K562 (cell line): Measurements from ENCODE around the gene ZNF512B. TPM values are rescaled to one million over a fixed set of nuclear protein-coding genes. Genes with fewer than 3 reads are reported as not detected.
"Not testable (repeated sequence)": the region's sequence is repeated elsewhere in the genome, so short reads cannot be mapped to it uniquely, and the experiment has no call there.

Experiments used
- ATAC-seq: fragments of 200-7000 bp; cut with Tn5 transposase; 3 replicates; pipeline ENCODE4 v1.9.1; 2020; ENCODE audit warnings: moderate library complexity
- BruUV-seq: library from RNA; stranded (reverse); fragments of 400-500 nt; replicated peaks from 2 replicates; lab custom pipeline; 2021; lab: Mats Ljungman, UMichigan
- CTCF ChIA-PET: fragments of 300-600 bp; formaldehyde crosslinking; extraction: SDS; loops from one replicate; lab custom pipeline; 2021; ENCODE audit warnings: low intra/inter-chr PET ratio; lab: Yijun Ruan, JAX
- POLR2A ChIA-PET: fragments of 300-600, 350-650 bp; sonication (Branson Sonifier 250); formaldehyde crosslinking; extraction: SDS; loops from one replicate; lab custom pipeline; 2021; ENCODE audit warnings: antibody characterized with exemption, inconsistent platforms; lab: Yijun Ruan, JAX
- DNase-seq, 4 experiments: peaks; one replicate each; pipeline versions ENCODE4 v3.0.0 to v3.0.0-alpha.2; 2011 to 2018; ENCODE audit warnings: low spot score in 3 of 4, mixed read lengths in 3 of 4; ENCODE audit errors: extremely low read depth in 1 of 4
- FAIRE-seq: peaks from 2 replicates; lab custom pipeline; 2011; peaks lifted over from hg19 to GRCh38; lab: Jason Lieb, UNC
- H2AFZ ChIP-seq: 2 replicates; pipeline ENCODE4 v1.6.0; 2011; ENCODE audit warnings: low read depth, low read length, control low read depth, inconsistent platforms
- H3K27ac ChIP-seq: fragments of 200-600 bp; 3 replicates; pipeline ENCODE4 v1.8.0; 2011; ENCODE audit warnings: low read depth, mild to moderate bottlenecking, control low read depth, inconsistent platforms, low read length, moderate library complexity, mixed read lengths; ENCODE audit errors: extremely low read depth
- H3K27me3 ChIP-seq, 2 experiments: fragments of 300-600 bp in 1 of 2; 2 replicates in 1 of 2; 3 replicates in 1 of 2; pipeline versions ENCODE4 v1.6.0 to v1.8.0; 2011; ENCODE audit warnings: inconsistent platforms in 2 of 2, low read length in 2 of 2, mild to moderate bottlenecking in 1 of 2, mixed read lengths in 1 of 2, moderate library complexity in 1 of 2; ENCODE audit not compliant: control insufficient read depth in 2 of 2, insufficient read depth in 2 of 2
- H3K36me3 ChIP-seq: fragments of 300-600 bp; 3 replicates; pipeline ENCODE4 v1.8.0; 2011; ENCODE audit warnings: mild to moderate bottlenecking, low read length, inconsistent platforms; ENCODE audit not compliant: control insufficient read depth, insufficient read depth
- H3K4me1 ChIP-seq, 2 experiments: fragments of 200-600 bp in 1 of 2; replicated peaks in 1 of 2; 2 replicates in 1 of 2; 3 replicates in 1 of 2; pipeline versions ENCODE4 v1.5.1 to v1.8.0; 2011; ENCODE audit warnings: inconsistent platforms in 2 of 2, low read length in 2 of 2, mild to moderate bottlenecking in 1 of 2, mixed read lengths in 1 of 2, moderate library complexity in 1 of 2; ENCODE audit not compliant: control insufficient read depth in 2 of 2, insufficient read depth in 2 of 2
- H3K4me2 ChIP-seq: 2 replicates; pipeline ENCODE4 v1.6.1; 2011; ENCODE audit warnings: low read length, control low read depth, inconsistent platforms, mixed read lengths; ENCODE audit not compliant: insufficient read depth
- H3K4me3 ChIP-seq: fragments of 200-600 bp; sonication (generic), shearing (Covaris generic); 2 replicates; pipeline ENCODE4 v1.5.1; 2016; ENCODE audit warnings: control low read depth, inconsistent platforms
- H3K79me2 ChIP-seq: fragments of 200-600 bp; 3 replicates; pipeline ENCODE4 v1.8.0; 2011; ENCODE audit warnings: low read length, inconsistent platforms; ENCODE audit not compliant: control insufficient read depth, insufficient read depth
- H3K9ac ChIP-seq, 2 experiments: 2 replicates each; pipeline versions ENCODE4 v1.6.0 to v1.6.1; 2011; ENCODE audit warnings: low read depth in 2 of 2, low read length in 2 of 2, control low read depth in 1 of 2, inconsistent platforms in 1 of 2, mild to moderate bottlenecking in 1 of 2, mixed read lengths in 1 of 2; ENCODE audit not compliant: insufficient read depth in 1 of 2
- H3K9me1 ChIP-seq: one replicate; pipeline ENCODE4 v1.6.0; 2011; ENCODE audit warnings: inconsistent platforms, mild to moderate bottlenecking, low read length, moderate library complexity; ENCODE audit not compliant: control insufficient read depth, insufficient read depth
- H3K9me3 ChIP-seq: replicated peaks from 2 replicates; pipeline ENCODE4 v1.5.1; 2011; ENCODE audit warnings: low read depth, low read length, inconsistent platforms; ENCODE audit not compliant: control insufficient read depth, insufficient read depth
- H4K20me1 ChIP-seq: replicated peaks from 2 replicates; pipeline ENCODE4 v1.6.1; 2011; ENCODE audit warnings: low read length, inconsistent platforms, mixed read lengths; ENCODE audit not compliant: control insufficient read depth, insufficient read depth
- ARHGAP35 ChIP-seq: fragments of 450-650 bp; IDR thresholded peaks from 2 replicates; pipeline ENCODE4 v1.6.1; 2018; ENCODE audit not compliant: partially characterized antibody
- JUN ChIP-seq, 2 experiments: sonication (generic) in 1 of 2; formaldehyde crosslinking in 1 of 2; IDR thresholded peaks; 2 replicates each; pipeline versions ENCODE4 v1.6.1 to v1.8.0; 2012 to 2022; ENCODE audit warnings: borderline replicate concordance in 2 of 2, mild to moderate bottlenecking in 2 of 2, improper control_type of control experiment in 1 of 2, low read depth in 1 of 2, low read length in 1 of 2, missing genetic modification reagents in 1 of 2
- MEF2D ChIP-seq: conservative IDR thresholded peaks from 2 replicates; pipeline ENCODE4 v1.6.1; 2016; ENCODE audit warnings: low read depth, missing genetic modification characterization, missing compliant biosample characterization
- POLR2G ChIP-seq: fragments of 200-400 bp; formaldehyde crosslinking; IDR thresholded peaks from 2 replicates; pipeline ENCODE4 v1.6.1; 2017; ENCODE audit warnings: low read depth, mild to moderate bottlenecking, antibody characterized with exemption, low read length, moderate library complexity
- RBFOX2 ChIP-seq: fragments of 200-400 bp; formaldehyde crosslinking; IDR thresholded peaks from 2 replicates; pipeline ENCODE4 v1.6.1; 2017; ENCODE audit warnings: low read depth, mild to moderate bottlenecking, low read length, moderate library complexity
- RBM39 ChIP-seq: fragments of 200-400 bp; formaldehyde crosslinking; optimal IDR thresholded peaks from 2 replicates; pipeline ENCODE3; 2018; ENCODE audit warnings: low read depth, low read length
- SAFB2 ChIP-seq: fragments of 200-400 bp; formaldehyde crosslinking; IDR thresholded peaks from 2 replicates; pipeline ENCODE4 v1.6.1; 2018; ENCODE audit warnings: borderline replicate concordance, low read length, low read depth, moderate library complexity; ENCODE audit not compliant: severe bottlenecking
- WGBS: fragments of 100-300 bp; shearing (Covaris generic); methylation state at CpG from one replicate; pipeline ENCODE4 v1.1.6; 2016; ENCODE audit warnings: low coverage, mixed read lengths; ENCODE audit not compliant: insufficient coverage; ENCODE audit errors: missing lambda C conversion rate; 5-methylcytosine and 5-hydroxymethylcytosine counted together
- in situ Hi-C: fragments of 300-500 bp; cut with MboI; formaldehyde crosslinking; loops from 4 replicates; pipeline ENCODE4 v1.15.0; 2018; ENCODE audit warnings: inconsistent platforms, mixed read lengths
- intact Hi-C: fragments of 100-400 bp; cut with micrococcal nuclease; formaldehyde crosslinking; loops from 2 replicates; pipeline ENCODE4 v1.14.2; 2022
- polyA plus RNA-seq, 8 experiments: library from polyadenylated mRNA; depleted of rRNA in 4 of 8; stranded (reverse) in 5 of 8; unstranded in 3 of 8; fragments of >200 nt; fragmentation: Nextera tagmentation in 2 of 8; fragmentation: Illumina TruSeq in 1 of 8; extraction: Ambion mirVana in 2 of 8; extraction: Trizol in 1 of 8; gene quantifications; 2 replicates each; pipeline versions ENCODE4 v1.2.1 to v1.2.3, GENCODE V29; 2011 to 2014; ENCODE audit warnings: inconsistent platforms in 1 of 8, missing spikeins in 1 of 8
- total RNA-seq, 7 experiments: library from RNA; depleted of rRNA in 6 of 7; stranded (reverse); fragments of >200 nt in 6 of 7; fragmentation: Illumina TruSeq in 2 of 7; extraction: Trizol in 2 of 7; gene quantifications; 2 replicates each; pipeline versions ENCODE4 v1.2.1 to v1.2.3, GENCODE V29; 2011 to 2021; ENCODE audit warnings: low replicate concordance in 1 of 7
- TF ChIP-seq, protein P1 (sequence below), 3 experiments: fragments of 200-800 bp in 1 of 3; sonication (Bioruptor generic) in 1 of 3; sonication (generic) in 1 of 3; formaldehyde crosslinking in 1 of 3; IDR thresholded peaks; 2 replicates each; pipeline versions ENCODE4 v1.6.1 to v1.8.0; 2016 to 2022; ENCODE audit warnings: mild to moderate bottlenecking in 2 of 3, missing compliant biosample characterization in 2 of 3, missing genetic modification characterization in 2 of 3, missing genetic modification reagents in 1 of 3

The ZNF512B gene
- total and polyA plus RNA-seq, 9 of the 15 experiments (the other 6 are each of a cell fraction or from before 2014, with no cell fraction given): 0.01 to 27.8 (median 8.2) TPM

DNA sequence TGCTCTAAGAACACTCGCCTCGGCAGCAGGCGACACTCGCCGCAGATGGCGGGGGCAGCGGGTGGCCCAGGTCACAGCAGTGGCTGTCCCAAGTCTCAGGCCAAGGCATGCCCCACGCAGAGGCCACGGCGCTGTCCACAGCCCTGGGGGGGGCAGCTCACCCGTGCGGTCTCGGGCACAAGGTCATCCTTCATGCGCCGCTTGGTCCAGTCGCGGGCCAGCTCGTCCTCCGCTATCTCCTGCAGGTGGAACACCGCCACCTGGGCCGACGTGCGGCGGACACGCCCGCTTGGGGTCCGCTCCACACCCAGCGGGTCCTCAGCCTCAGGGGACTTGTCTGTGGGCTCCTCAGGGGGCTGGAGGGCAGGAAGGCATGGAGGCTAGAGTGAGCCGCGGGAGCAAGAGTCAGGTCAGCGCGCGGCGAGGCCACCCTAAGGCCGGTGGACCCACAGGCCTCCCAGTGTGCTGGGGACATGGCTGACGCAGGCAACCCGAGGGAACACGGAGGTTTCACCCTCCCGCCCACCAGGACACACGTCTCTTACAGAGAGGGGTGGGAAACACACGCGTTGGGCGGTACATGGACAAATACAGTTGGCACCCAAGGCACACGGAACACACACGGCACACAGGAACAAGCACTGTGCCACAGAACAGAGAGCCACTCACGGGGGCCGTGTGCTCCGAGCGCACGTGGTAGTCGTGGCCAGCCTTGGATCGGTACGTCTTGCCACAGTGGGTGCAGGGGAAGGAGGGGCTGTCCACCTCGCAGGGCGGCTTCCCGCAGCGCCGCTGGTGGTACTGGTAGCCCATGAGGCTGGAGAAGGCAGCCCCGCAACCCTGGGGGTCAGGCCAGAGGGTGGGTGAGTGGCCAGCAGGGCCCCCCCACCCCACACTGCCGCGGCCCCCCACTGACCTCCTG, 7.0 kb downstream of the ZNF512B start (continued):
- TF ChIP-seq, protein P1, sequence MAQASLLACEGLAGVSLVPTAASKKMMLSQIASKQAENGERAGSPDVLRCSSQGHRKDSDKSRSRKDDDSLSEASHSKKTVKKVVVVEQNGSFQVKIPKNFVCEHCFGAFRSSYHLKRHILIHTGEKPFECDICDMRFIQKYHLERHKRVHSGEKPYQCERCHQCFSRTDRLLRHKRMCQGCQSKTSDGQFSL (CRISPR knock-in tag; IDR thresholded peaks at IDR 0.05): 0 out of 2 replicates have a peak, but pooled peaks have one; percentile 19
- TF ChIP-seq, protein P1 (tag; IDR thresholded peaks at IDR 0.05): no peak
- TF ChIP-seq SAFB2: no peak
- no peak for TF ChIP-seq RBM39
- no peak for TF ChIP-seq ARHGAP35
- TF ChIP-seq MEF2D: no peak

DNA sequence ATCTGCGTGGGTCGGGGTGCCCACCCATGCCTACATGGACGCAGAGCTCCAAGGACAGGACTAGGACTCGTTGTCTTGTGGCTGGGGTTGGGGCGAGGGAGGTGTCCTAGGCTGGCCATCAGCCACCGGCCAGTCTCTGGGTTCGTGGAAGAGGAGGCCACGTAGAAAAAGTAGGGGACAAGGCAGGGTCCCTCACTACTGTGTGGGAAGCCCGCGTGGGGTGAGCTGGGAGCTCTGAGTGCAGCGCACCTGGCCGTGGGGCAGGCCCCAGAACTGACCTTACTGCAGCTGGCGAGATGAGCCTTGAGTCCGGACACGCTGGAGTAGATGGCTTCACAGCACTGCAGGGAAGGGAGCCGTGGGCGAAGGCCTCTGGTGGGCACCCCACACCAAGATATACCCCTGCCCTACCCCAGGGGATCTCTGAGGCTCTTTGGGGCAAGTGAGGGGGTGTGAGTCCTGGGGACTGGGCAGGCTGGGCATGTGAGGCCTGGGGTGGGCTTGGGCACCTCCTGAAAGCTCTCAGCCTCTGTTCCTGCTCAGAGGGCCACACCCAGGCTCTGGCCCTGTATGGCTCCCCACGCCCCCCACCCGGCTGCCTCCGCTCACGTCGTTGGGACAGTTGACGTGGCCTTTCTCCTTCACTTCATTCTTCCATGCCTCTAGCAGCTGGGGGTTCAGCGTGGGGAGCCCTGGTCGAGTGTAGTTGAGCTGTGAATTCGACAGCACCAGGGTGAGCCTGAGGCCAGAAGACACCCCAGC, 7.9 kb downstream of the ZNF512B start:
- FAIRE-seq: no peak

DNA sequence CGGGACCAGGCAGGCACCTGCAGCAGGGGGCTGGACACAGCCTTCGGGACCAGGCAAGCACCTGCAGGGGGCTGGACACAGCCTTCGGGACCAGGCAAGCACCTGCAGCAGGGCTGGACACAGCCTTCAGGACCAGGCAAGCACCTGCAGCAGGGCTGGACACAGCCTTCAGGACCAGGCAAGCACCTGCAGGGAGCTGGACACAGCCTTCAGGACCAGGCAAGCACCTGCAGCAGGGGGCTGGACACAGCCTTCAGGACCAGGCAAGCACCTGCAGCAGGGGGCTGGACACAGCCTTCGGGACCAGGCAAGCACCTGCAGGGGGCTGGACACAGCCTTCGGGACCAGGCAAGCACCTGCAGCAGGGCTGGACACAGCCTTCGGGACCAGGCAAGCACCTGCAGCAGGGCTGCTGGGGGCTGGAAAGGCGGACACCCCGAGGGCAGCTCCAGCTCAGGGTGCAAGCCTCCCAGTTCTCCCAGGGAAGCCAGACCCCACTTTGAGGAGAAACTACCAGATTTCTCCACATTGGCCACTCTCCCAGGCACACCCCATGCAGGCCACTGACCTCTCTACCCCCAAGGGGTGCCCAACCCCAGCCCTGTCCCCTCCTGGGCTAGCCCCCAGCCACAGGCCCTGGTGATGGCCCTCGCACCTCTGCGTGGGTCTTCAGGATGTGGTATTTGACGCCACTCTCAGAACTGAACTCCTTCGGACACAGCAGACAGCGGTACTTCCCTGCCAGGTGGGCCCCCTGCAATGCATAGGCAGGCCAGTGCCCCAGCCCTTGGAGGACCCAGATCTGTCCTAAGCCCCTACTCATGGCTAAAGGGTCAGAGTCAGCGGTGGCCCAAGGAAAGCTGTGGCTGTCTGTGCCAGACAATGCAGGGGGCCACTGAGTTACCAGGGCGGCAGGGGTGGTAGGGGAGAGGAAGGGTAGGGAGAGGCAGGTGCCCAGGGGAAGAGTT, 8.8 kb downstream of the ZNF512B start:
- H3K36me3 ChIP-seq: peaks cover 59% of the 10 kb centered on the region; the same call in 2 of the 3 replicates
- H4K20me1 ChIP-seq, H2AFZ ChIP-seq, H3K79me2 ChIP-seq, H3K4me2 ChIP-seq, CTCF ChIA-PET, ATAC-seq, H3K27ac ChIP-seq, H3K9me1 ChIP-seq, intact Hi-C loops, H3K9me3 ChIP-seq, FAIRE-seq, H3K4me3 ChIP-seq, DNase-seq, in situ Hi-C loops, H3K9ac ChIP-seq, BruUV-seq, H3K27me3 ChIP-seq: not testable (repeated sequence)
- WGBS: 96% methylated on average over 12 of the region's 15 CpGs
- POLR2A ChIA-PET: interaction anchor here (0.6 to 0.7 kb wide), 3 partner anchors 66 to 424 kb away, joined by 3 to 4 read pairs (median 3); no protein-coding TSS in a partner anchor
- H3K4me1 ChIP-seq: peaks cover 8 to 54% of the 10 kb centered on the region in 2 experiments; a peak in 4 of 5 replicates

More for the DNA sequence above, 7.9 kb downstream of the ZNF512B start:
- no peak for DNase-seq
- in situ Hi-C loops: no loop called here
- H3K79me2 ChIP-seq: no peaks in the 10 kb centered on the region
- no peaks in the 10 kb centered on the region for H3K9me1 ChIP-seq
- no peak overlapping the region for H3K4me2 ChIP-seq
- no peak overlapping the region for H3K4me3 ChIP-seq
- no peaks in the 10 kb centered on the region for H3K27me3 ChIP-seq
- POLR2A ChIA-PET: interaction anchor here (0.6 to 0.7 kb wide), 4 partner anchors 65 to 425 kb away, joined by 3 to 4 read pairs (median 4); no protein-coding TSS in a partner anchor
- no peak overlapping the region for H2AFZ ChIP-seq
- H3K27ac ChIP-seq: no peak overlapping the region
- intact Hi-C loops: no loop called here
- WGBS: 91% methylated on average over 18 of the region's 26 CpGs
- CTCF ChIA-PET: no interaction called here
- H3K9ac ChIP-seq: peak overlapping the region in 1 of 2 experiments; percentile 58; a peak in 2 of 4 replicates
- no peaks in the 10 kb centered on the region for H4K20me1 ChIP-seq
- peaks cover 8 to 55% of the 10 kb centered on the region in 2 experiments; a peak in 4 of 5 replicates for H3K4me1 ChIP-seq
- H3K36me3 ChIP-seq: peaks cover 67% of the 10 kb centered on the region; the same call in 2 of the 3 replicates
- 0 out of 2 replicates have a peak, but pooled peaks have one; percentile 5 for TF ChIP-seq RBFOX2
- TF ChIP-seq JUN (IDR thresholded peaks at IDR 0.05; ENCODE audit: borderline replicate concordance, low read depth, low read length): no peak
- no peak for TF ChIP-seq JUN (CRISPR knock-in tag; IDR thresholded peaks at IDR 0.05; ENCODE audit: borderline replicate concordance)
- peak; percentile 9; the same call in 1 of the 2 replicates for TF ChIP-seq POLR2G
- no peak for ATAC-seq
- H3K9me3 ChIP-seq: no peaks in the 10 kb centered on the region
- no TSS peak for BruUV-seq
